Measurements from ENCODE around the gene LMO1. TPM values are rescaled to one million over a fixed set of nuclear protein-coding genes. Genes with fewer than 3 reads are reported as not detected.

Gene LMO1
- total RNA-seq, 2 experiments from 2014 or later = not detected

GRCh38 chr11:8180469-8180868 lies 83.2 kb downstream of the LMO1 start:
- ATAC-seq (ENCODE audit: poor library complexity) (no peak), DNase-seq (no peak)
- Mint-ChIP-seq H3K4me3 (no peak overlapping the region), H3K36me3 (ENCODE audit: low read depth) (no peaks in the 10 kb centered on the region), H3K27ac (no peak overlapping the region), H3K4me1 (ENCODE audit: low read depth) (no peaks in the 10 kb centered on the region), H3K9me3 (no peaks in the 10 kb centered on the region), H3K27me3 (peaks cover 25% of the 10 kb centered on the region)
- Histone ChIP-seq H3K36me3 (ENCODE audit: insufficient read depth, low read length) (no peaks in the 10 kb centered on the region), H3K4me1 (ENCODE audit: insufficient read depth, low read length) (no peaks in the 10 kb centered on the region), H3K4me3 (ENCODE audit: low read length) (no peak overlapping the region), H3K9me3 (ENCODE audit: control insufficient read depth in 1 of 2, insufficient read depth in 1 of 2, low read length in 2 of 2) (peaks cover 0 to 4% of the 10 kb centered on the region in 2 experiments), H3K27ac (ENCODE audit: low read depth in 1 of 2, low read length in 2 of 2) (no peak overlapping the region), H3K27me3 (ENCODE audit: control insufficient read depth in 1 of 2, insufficient read depth in 2 of 2, low read length in 2 of 2) (no peaks in the 10 kb centered on the region)
- ChIA-PET POLR2A (no interaction called here), CTCF (no interaction called here)
- TF ChIP-seq, protein P1, sequence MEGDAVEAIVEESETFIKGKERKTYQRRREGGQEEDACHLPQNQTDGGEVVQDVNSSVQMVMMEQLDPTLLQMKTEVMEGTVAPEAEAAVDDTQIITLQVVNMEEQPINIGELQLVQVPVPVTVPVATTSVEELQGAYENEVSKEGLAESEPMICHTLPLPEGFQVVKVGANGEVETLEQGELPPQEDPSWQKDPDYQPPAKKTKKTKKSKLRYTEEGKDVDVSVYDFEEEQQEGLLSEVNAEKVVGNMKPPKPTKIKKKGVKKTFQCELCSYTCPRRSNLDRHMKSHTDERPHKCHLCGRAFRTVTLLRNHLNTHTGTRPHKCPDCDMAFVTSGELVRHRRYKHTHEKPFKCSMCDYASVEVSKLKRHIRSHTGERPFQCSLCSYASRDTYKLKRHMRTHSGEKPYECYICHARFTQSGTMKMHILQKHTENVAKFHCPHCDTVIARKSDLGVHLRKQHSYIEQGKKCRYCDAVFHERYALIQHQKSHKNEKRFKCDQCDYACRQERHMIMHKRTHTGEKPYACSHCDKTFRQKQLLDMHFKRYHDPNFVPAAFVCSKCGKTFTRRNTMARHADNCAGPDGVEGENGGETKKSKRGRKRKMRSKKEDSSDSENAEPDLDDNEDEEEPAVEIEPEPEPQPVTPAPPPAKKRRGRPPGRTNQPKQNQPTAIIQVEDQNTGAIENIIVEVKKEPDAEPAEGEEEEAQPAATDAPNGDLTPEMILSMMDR (IDR thresholded peaks at IDR 0.05) = no peak
- intact Hi-C loops (cut with DNase I, micrococcal nuclease) = no loop called here

- H3K4me1 Mint-ChIP-seq (ENCODE audit: low read depth) = no peaks in the 10 kb centered on the region
- TF ChIP-seq, protein P1 (IDR thresholded peaks at IDR 0.05) = no peak
- H3K4me3 ChIP-seq (ENCODE audit: low read length) = no peak overlapping the region
- no peaks in the 10 kb centered on the region for H3K4me1 ChIP-seq (ENCODE audit: insufficient read depth, low read length)
- H3K36me3 ChIP-seq (ENCODE audit: insufficient read depth, low read length) = no peaks in the 10 kb centered on the region
- ATAC-seq (ENCODE audit: poor library complexity) (no peak), DNase-seq (no peak)
- intact Hi-C loops (cut with DNase I, micrococcal nuclease) = no loop called here
- no peak overlapping the region for H3K27ac ChIP-seq (ENCODE audit: low read depth in 1 of 2, low read length in 2 of 2)
- POLR2A ChIA-PET = no interaction called here
- H3K9me3 ChIP-seq (ENCODE audit: control insufficient read depth in 1 of 2, insufficient read depth in 1 of 2, low read length in 2 of 2) = no peaks in the 10 kb centered on the region
- H3K9me3 Mint-ChIP-seq = no peaks in the 10 kb centered on the region
- H3K36me3 Mint-ChIP-seq (ENCODE audit: low read depth) = no peaks in the 10 kb centered on the region
- peaks cover 0 to 6% of the 10 kb centered on the region in 2 experiments for H3K27me3 ChIP-seq (ENCODE audit: control insufficient read depth in 1 of 2, insufficient read depth in 2 of 2, low read length in 2 of 2)
- no peak overlapping the region for H3K27ac Mint-ChIP-seq
- peaks cover 28% of the 10 kb centered on the region for H3K27me3 Mint-ChIP-seq
- no peak overlapping the region for H3K4me3 Mint-ChIP-seq
- CTCF ChIA-PET = no interaction called here
Observed at GRCh38 chr11:8178297-8178696, 85.4 kb downstream of the LMO1 start.

DNA sequence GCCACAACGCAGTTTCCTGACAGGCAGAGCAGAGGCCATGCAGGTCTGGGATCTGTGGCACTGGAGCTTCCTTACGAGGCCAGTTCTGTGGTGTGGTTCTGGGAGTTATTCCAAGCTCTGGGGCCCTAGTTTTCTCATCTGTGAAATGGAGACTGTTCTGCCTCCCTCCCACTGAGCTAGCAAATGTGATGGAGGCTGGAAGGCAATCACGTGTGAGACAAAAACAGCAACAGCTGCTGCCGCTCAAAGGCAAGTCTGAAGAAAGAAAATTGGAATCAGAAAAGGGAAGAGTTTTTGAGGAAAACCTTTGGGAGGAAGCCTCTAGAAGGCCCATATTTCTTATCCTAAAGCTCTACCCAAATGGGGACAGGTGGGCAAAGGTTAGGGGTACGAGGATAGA lies 86.5 kb downstream of the LMO1 start:
- ATAC-seq (ENCODE audit: poor library complexity) = no peak
- Mint-ChIP-seq H3K27me3 (peaks cover 29% of the 10 kb centered on the region), H3K4me3 (no peak overlapping the region), H3K9me3 (no peaks in the 10 kb centered on the region), H3K36me3 (ENCODE audit: low read depth) (no peaks in the 10 kb centered on the region), H3K27ac (no peak overlapping the region), H3K4me1 (ENCODE audit: low read depth) (no peaks in the 10 kb centered on the region)
- H3K9me3 ChIP-seq (ENCODE audit: control insufficient read depth in 1 of 2, insufficient read depth in 1 of 2, low read length in 2 of 2) = no peaks in the 10 kb centered on the region
- H3K27ac ChIP-seq (ENCODE audit: low read depth in 1 of 2, low read length in 2 of 2) = no peak overlapping the region
- no peak for DNase-seq
- H3K36me3 ChIP-seq (ENCODE audit: insufficient read depth, low read length) = no peaks in the 10 kb centered on the region
- intact Hi-C loops (cut with DNase I, micrococcal nuclease) = no loop called here
- CTCF ChIA-PET = no interaction called here
- POLR2A ChIA-PET = no interaction called here
- H3K4me3 ChIP-seq (ENCODE audit: low read length) = no peak overlapping the region
- H3K4me1 ChIP-seq (ENCODE audit: insufficient read depth, low read length) = no peaks in the 10 kb centered on the region
- TF ChIP-seq, protein P1 (IDR thresholded peaks at IDR 0.05) = no peak
- H3K27me3 ChIP-seq (ENCODE audit: control insufficient read depth in 1 of 2, insufficient read depth in 2 of 2, low read length in 2 of 2) = peaks cover 0 to 6% of the 10 kb centered on the region in 2 experiments

Other genes starting within 250 kb of the LMO1 start
- under 1 TPM in 1 of 2 experiments, not detected in 1; 0.08 TPM for gene TUB, start 182.7 kb downstream of the LMO1 start, total RNA-seq
- gene RIC3, start 94.9 kb downstream of the LMO1 start, total RNA-seq = 10 to 100 TPM; 55.3 to 57.6 TPM